Astrocyte of the spinal cord (primary cell): Measurements from ENCODE around the gene TJP3.

Experiments
- DNase-seq: peaks from one replicate; pipeline ENCODE4 v3.0.0; 2011; ENCODE audit warnings: low read depth, low spot score
- H3K4me3 ChIP-seq: 2 replicates; pipeline ENCODE4 v1.5.1; 2011; ENCODE audit warnings: low read depth, mild to moderate bottlenecking, low read length, moderate library complexity
- CTCF ChIP-seq: IDR thresholded peaks from 2 replicates; pipeline ENCODE4 v1.5.1; 2012; ENCODE audit warnings: low read depth, mild to moderate bottlenecking, low read length, inconsistent platforms
- in situ Hi-C: cut with HindIII; loops from 2 replicates; pipeline ENCODE4 v1.10.0; 2017; ENCODE audit warnings: low sequenced_read_pairs

Gene TJP3

GRCh38 chr19:3723883-3724282 lies 15.7 kb downstream of the TJP3 start:
- no peak overlapping the region for H3K4me3 ChIP-seq
- no peak for TF ChIP-seq CTCF
- in situ Hi-C loops: no loop called here
- no peak for DNase-seq

DNA sequence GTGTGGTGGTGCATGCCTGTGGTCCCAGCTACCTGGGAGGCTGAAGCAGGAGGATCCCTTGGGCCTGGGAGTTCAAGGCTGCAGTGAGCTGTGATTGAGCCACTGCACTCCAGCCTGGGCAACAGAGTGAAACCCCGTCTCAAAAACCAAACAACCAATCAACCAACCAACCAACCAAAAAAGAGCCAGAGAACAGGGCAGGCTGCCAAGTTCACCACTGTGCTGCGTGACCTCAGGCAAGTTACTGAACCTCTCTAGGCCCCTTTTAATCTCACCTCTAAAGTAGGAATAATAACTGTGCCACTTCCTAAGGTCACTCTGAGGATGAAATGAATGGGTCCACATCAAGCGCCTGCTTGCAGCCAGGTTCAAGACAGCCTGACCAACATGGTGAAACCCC lies 16.9 kb downstream of the TJP3 start:
- in situ Hi-C loops: no loop called here
- H3K4me3 ChIP-seq: no peak overlapping the region
- TF ChIP-seq CTCF: no peak
- DNase-seq: no peak

DNA sequence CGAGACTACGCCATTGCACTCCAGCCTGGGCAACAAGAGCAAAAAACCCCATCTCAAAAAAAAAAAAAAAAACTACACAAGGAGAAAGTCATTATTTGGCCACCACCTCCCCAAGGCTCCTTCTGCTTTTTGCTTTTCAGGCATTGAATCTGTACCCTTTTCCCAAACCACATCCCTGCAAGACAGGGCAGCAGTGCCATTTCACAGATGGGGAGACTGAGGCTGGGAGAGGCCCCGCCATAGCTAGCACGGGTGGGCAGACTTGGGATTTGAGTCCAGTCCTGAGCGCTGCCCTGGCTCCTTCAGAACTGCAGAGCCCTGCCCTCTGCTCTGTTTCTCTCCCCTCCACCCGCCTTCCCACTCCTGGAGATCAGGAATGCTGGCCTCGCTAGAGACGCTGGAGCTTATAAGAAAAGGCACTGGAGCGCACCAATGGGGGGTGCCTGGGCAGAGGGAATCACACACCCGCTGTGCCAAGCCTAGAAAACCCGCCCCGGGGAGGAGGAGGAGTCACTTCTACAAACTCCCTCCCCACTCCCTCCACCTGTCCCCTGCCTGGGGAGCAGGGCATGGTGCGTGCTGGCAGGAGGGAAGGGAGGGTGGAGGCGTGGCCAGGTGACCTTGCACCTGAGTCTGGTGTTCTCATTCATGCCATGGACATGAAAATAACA lies 17.6 kb downstream of the TJP3 start:
- TF ChIP-seq CTCF: no peak
- H3K4me3 ChIP-seq: no peak overlapping the region
- DNase-seq: no peak
- in situ Hi-C loops: no loop called here

GRCh38 chr19:3730457-3730958 lies 22.3 kb downstream of the TJP3 start:
- TF ChIP-seq CTCF: no peak
- no peak for DNase-seq
- no peak overlapping the region for H3K4me3 ChIP-seq
- in situ Hi-C loops: no loop called here

DNA sequence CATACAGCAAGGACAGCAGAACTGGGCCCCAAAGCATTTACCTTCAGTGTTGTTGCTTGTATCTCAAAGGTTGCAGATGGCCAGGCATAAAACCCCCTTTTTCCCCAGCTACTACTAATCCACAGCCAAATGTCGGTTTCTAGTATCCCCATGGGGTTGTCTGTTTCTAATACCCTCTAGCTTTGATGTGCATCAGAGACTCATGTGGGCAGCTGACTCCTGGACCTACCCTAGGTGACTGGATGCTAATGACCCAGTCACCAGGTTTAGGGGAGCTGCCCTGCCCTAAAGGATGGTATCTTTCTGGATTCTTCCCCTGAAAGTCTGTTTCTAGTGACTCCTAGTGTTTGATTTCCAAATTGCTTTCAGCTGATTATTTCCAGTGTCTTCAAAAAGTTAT lies 23.9 kb downstream of the TJP3 start:
- no peak for DNase-seq
- TF ChIP-seq CTCF: no peak
- H3K4me3 ChIP-seq: no peak overlapping the region
- in situ Hi-C loops: no loop called here

DNA sequence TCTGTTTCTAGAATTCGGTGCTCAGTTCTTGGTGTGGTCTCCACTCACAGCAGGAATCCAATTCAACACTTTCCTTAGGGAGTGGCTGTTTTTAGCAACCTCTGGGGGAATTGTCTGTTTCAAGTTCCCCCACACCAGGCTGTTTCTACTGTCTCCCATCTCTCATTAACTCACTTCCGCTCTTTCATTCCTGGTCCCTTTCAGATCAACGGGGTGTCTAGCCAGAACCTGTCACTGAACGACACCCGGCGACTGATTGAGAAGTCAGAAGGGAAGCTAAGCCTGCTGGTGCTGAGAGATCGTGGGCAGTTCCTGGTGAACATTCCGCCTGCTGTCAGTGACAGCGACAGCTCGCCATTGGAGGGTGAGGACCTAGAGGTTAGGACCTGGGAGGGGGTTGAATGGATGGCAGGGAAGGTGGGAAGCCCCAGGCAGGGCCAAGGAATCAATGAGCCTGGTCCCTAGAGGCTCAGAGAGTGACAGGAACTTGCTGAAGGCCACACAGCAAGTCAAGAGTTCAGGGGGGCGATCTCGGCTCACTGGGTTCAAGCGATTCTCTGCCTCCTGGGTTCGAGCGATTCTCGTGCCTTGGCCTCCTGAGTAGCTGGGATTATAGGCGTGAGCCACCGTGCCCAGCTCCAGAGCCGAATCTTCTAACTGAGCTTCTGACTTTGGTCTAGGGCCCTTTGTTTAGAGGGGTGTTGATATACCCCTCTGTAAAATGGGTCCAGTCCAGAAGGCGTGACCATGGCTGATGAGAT lies 25.5 kb downstream of the TJP3 start:
- in situ Hi-C loops: no loop called here
- TF ChIP-seq CTCF: no peak
- DNase-seq: no peak

More for the DNA sequence above, 25.5 kb downstream of the TJP3 start:
- H3K4me3 ChIP-seq: no peak overlapping the region
